ENCODE data around the gene BMF. TPM values are rescaled to one million over a fixed set of nuclear protein-coding genes. Genes with fewer than 3 reads are reported as not detected.

The BMF gene
- total and polyA plus RNA-seq, 4 donors, result 0.63 to 10.2 (median 4.0) TPM

DNA sequence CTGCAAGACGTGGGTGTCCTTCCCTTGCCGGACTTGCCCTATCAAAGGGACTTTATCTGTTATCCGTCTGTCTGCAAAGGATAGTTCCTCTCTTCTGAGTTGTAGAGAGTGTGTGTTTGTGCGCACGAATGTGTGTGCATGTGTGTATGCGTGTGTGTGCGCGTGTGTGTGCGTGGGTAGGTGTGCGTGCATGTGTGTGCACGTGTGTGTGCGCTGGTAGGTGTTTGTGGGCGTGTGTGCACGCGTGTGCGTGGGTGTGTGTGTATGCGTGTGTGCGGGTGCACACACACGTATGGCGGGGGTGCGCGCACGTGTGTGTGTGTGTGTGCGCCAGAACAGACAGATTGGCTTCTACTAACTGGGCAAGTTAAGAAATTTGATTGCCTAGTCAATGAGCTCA lies 4.1 kb upstream of the BMF start:
- Histone ChIP-seq H3K27ac (ENCODE audit: low read depth in 1 of 2, low read length in 2 of 2) (no peak overlapping the region), H3K4me1 (ENCODE audit: control insufficient read depth in 4 of 4, insufficient read depth in 4 of 4, low read length in 3 of 4) (peaks cover 6 to 20% (median 11%) of the 10 kb centered on the region in 4 donors), H3K4me3 (ENCODE audit: low read depth in 1 of 3, low read length in 3 of 3) (no peak overlapping the region), H3K36me3 (ENCODE audit: control insufficient read depth in 4 of 4, insufficient read depth in 3 of 4, low read depth in 1 of 4, low read length in 3 of 4) (no peaks in the 10 kb centered on the region), H3K9me3 (ENCODE audit: control insufficient read depth in 4 of 4, low read length in 3 of 4) (no peaks in the 10 kb centered on the region), H3K9ac (ENCODE audit: low read depth in 1 of 2, low read length in 2 of 2) (no peak overlapping the region), H3K27me3 (ENCODE audit: control insufficient read depth in 4 of 4, insufficient read depth in 4 of 4, low read length in 3 of 4) (no peaks in the 10 kb centered on the region)
- WGBS, result 88% methylated on average over 24 of the region's 24 CpGs
- no peak for DNase-seq (ENCODE audit: low spot score)
- TF ChIP-seq SP1 (IDR thresholded peaks at IDR 0.05) (no peak), GABPA (IDR thresholded peaks at IDR 0.05 in 1 of 2, conservative IDR thresholded peaks at IDR 0.05 in 1 of 2) (no peak), FOXA1 (IDR thresholded peaks at IDR 0.05) (no peak), RAD21 (IDR thresholded peaks at IDR 0.05) (no peak), RXRA (IDR thresholded peaks at IDR 0.05) (no peak), NR2F2 (IDR thresholded peaks at IDR 0.05) (no peak), FOXA2 (IDR thresholded peaks at IDR 0.05) (no peak), YY1 (IDR thresholded peaks at IDR 0.05) (no peak)
- TF ChIP-seq, protein P1, sequence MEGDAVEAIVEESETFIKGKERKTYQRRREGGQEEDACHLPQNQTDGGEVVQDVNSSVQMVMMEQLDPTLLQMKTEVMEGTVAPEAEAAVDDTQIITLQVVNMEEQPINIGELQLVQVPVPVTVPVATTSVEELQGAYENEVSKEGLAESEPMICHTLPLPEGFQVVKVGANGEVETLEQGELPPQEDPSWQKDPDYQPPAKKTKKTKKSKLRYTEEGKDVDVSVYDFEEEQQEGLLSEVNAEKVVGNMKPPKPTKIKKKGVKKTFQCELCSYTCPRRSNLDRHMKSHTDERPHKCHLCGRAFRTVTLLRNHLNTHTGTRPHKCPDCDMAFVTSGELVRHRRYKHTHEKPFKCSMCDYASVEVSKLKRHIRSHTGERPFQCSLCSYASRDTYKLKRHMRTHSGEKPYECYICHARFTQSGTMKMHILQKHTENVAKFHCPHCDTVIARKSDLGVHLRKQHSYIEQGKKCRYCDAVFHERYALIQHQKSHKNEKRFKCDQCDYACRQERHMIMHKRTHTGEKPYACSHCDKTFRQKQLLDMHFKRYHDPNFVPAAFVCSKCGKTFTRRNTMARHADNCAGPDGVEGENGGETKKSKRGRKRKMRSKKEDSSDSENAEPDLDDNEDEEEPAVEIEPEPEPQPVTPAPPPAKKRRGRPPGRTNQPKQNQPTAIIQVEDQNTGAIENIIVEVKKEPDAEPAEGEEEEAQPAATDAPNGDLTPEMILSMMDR (IDR thresholded peaks at IDR 0.05; ENCODE audit: low read depth, low read length, missing input control), result no peak
- TF ChIP-seq, protein P2, sequence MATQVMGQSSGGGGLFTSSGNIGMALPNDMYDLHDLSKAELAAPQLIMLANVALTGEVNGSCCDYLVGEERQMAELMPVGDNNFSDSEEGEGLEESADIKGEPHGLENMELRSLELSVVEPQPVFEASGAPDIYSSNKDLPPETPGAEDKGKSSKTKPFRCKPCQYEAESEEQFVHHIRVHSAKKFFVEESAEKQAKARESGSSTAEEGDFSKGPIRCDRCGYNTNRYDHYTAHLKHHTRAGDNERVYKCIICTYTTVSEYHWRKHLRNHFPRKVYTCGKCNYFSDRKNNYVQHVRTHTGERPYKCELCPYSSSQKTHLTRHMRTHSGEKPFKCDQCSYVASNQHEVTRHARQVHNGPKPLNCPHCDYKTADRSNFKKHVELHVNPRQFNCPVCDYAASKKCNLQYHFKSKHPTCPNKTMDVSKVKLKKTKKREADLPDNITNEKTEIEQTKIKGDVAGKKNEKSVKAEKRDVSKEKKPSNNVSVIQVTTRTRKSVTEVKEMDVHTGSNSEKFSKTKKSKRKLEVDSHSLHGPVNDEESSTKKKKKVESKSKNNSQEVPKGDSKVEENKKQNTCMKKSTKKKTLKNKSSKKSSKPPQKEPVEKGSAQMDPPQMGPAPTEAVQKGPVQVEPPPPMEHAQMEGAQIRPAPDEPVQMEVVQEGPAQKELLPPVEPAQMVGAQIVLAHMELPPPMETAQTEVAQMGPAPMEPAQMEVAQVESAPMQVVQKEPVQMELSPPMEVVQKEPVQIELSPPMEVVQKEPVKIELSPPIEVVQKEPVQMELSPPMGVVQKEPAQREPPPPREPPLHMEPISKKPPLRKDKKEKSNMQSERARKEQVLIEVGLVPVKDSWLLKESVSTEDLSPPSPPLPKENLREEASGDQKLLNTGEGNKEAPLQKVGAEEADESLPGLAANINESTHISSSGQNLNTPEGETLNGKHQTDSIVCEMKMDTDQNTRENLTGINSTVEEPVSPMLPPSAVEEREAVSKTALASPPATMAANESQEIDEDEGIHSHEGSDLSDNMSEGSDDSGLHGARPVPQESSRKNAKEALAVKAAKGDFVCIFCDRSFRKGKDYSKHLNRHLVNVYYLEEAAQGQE (IDR thresholded peaks at IDR 0.05), result no peak

DNA sequence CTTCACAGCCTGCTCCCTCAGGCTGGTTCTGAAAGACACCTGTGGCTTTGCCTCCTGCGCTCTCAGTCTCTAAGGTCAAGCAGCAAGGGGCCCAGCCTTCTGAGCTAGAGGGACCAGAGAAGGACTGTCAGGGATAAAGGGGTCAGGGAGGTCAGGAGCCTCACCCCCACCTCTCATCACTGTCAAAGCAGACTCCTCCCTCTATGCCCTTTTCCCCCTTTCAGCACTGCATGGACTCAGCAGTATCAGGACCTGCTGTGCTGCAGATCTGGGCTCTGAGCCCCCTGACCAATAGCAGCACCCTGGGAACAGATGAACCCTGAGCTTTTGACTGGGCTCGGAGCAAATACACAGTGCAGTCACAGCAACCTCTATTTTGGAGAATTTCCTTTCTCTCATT lies 3.2 kb upstream of the BMF start:
- no peaks in the 10 kb centered on the region for H3K27me3 ChIP-seq (ENCODE audit: control insufficient read depth in 4 of 4, insufficient read depth in 4 of 4, low read length in 3 of 4)
- TF ChIP-seq RAD21 (IDR thresholded peaks at IDR 0.05) (no peak), NR2F2 (IDR thresholded peaks at IDR 0.05) (no peak), RXRA (IDR thresholded peaks at IDR 0.05) (no peak), HNF4G (IDR thresholded peaks at IDR 0.05) (no peak), FOXA1 (IDR thresholded peaks at IDR 0.05) (no peak), HNF4A (conservative IDR thresholded peaks at IDR 0.05) (no peak), JUND (IDR thresholded peaks at IDR 0.05) (no peak), SP1 (IDR thresholded peaks at IDR 0.05) (no peak)
- TF ChIP-seq, protein P3, sequence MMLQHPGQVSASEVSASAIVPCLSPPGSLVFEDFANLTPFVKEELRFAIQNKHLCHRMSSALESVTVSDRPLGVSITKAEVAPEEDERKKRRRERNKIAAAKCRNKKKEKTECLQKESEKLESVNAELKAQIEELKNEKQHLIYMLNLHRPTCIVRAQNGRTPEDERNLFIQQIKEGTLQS (IDR thresholded peaks at IDR 0.05), result no peak
- TF ChIP-seq, protein P4, sequence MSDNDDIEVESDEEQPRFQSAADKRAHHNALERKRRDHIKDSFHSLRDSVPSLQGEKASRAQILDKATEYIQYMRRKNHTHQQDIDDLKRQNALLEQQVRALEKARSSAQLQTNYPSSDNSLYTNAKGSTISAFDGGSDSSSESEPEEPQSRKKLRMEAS (IDR thresholded peaks at IDR 0.05), result no peak
- TF ChIP-seq, protein P5, sequence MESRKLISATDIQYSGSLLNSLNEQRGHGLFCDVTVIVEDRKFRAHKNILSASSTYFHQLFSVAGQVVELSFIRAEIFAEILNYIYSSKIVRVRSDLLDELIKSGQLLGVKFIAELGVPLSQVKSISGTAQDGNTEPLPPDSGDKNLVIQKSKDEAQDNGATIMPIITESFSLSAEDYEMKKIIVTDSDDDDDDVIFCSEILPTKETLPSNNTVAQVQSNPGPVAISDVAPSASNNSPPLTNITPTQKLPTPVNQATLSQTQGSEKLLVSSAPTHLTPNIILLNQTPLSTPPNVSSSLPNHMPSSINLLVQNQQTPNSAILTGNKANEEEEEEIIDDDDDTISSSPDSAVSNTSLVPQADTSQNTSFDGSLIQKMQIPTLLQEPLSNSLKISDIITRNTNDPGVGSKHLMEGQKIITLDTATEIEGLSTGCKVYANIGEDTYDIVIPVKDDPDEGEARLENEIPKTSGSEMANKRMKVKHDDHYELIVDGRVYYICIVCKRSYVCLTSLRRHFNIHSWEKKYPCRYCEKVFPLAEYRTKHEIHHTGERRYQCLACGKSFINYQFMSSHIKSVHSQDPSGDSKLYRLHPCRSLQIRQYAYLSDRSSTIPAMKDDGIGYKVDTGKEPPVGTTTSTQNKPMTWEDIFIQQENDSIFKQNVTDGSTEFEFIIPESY (IDR thresholded peaks at IDR 0.05), result no peak
- no peaks in the 10 kb centered on the region for H3K36me3 ChIP-seq (ENCODE audit: control insufficient read depth in 4 of 4, insufficient read depth in 3 of 4, low read depth in 1 of 4, low read length in 3 of 4)
- no peak overlapping the region for H3K4me3 ChIP-seq (ENCODE audit: low read depth in 1 of 3, low read length in 3 of 3)
- no peak overlapping the region for H3K27ac ChIP-seq (ENCODE audit: low read depth in 1 of 2, low read length in 2 of 2)
- no peaks in the 10 kb centered on the region for H3K9me3 ChIP-seq (ENCODE audit: control insufficient read depth in 4 of 4, low read length in 3 of 4)
- 85% methylated on average over 2 of the region's 2 CpGs for WGBS
- peaks cover 15 to 29% (median 20%) of the 10 kb centered on the region in 4 donors for H3K4me1 ChIP-seq (ENCODE audit: control insufficient read depth in 4 of 4, insufficient read depth in 4 of 4, low read length in 3 of 4)
- no peak for DNase-seq (ENCODE audit: low spot score)
- H3K9ac ChIP-seq (ENCODE audit: low read depth in 1 of 2, low read length in 2 of 2), result no peak overlapping the region
